WI38 (cell line): ENCODE results near the gene DLGAP3.

Experiments used
- H3K4me3 ChIP-seq: 2 replicates; pipeline ENCODE4 v1.5.1; 2011; ENCODE audit warnings: low read depth, mild to moderate bottlenecking, control low read depth, low read length
- CTCF ChIP-seq: IDR thresholded peaks from 2 replicates; pipeline ENCODE4 v1.5.1; 2012; ENCODE audit warnings: low read depth, mild to moderate bottlenecking, control low read depth, low read length

The DLGAP3 gene

GRCh38 chr1:34900775-34901502 is 28.5 kb downstream of the DLGAP3 start:
- TF ChIP-seq CTCF: no peak
- no peak overlapping the region for H3K4me3 ChIP-seq

GRCh38 chr1:34899906-34900305 is 29.5 kb downstream of the DLGAP3 start:
- no peak for TF ChIP-seq CTCF
- H3K4me3 ChIP-seq: no peak overlapping the region

- TF ChIP-seq CTCF: no peak
- H3K4me3 ChIP-seq: no peak overlapping the region
Observed at GRCh38 chr1:34899471-34899870, 30.0 kb downstream of the DLGAP3 start.

GRCh38 chr1:34898330-34898761 is 31.1 kb downstream of the DLGAP3 start:
- TF ChIP-seq CTCF: no peak
- H3K4me3 ChIP-seq: no peak overlapping the region

- H3K4me3 ChIP-seq: no peak overlapping the region
- no peak for TF ChIP-seq CTCF
Observed at GRCh38 chr1:34896612-34897011, 32.8 kb downstream of the DLGAP3 start.

- TF ChIP-seq CTCF: no peak
Observed at GRCh38 chr1:34889705-34890104, 39.7 kb downstream of the DLGAP3 start.

GRCh38 chr1:34887593-34887992 is 41.9 kb downstream of the DLGAP3 start:
- no peak for TF ChIP-seq CTCF
- H3K4me3 ChIP-seq: no peak overlapping the region

More at GRCh38 chr1:34889705-34890104, 39.7 kb downstream of the DLGAP3 start:
- no peak overlapping the region for H3K4me3 ChIP-seq
